A673 (cell line): ENCODE data around the gene DZANK1. TPM values are rescaled to one million over a fixed set of nuclear protein-coding genes. Genes with fewer than 3 reads are reported as not detected.
A peak's percentile ranks its signal among the peaks of the same experiment; 100 is the strongest.

Experiments used
- BruUV-seq: library from RNA; stranded (reverse); fragments of 400-500 nt; replicated peaks from 2 replicates; lab custom pipeline; 2021; lab: Mats Ljungman, UMichigan
- CTCF ChIA-PET: fragments of 300-600 bp; sonication (Branson Sonifier 250); formaldehyde crosslinking; loops from one replicate; lab custom pipeline; 2022; ENCODE audit warnings: antibody characterized with exemption; lab: Charles Lee
- POLR2A ChIA-PET: fragments of 300-600 bp; sonication (Branson Sonifier 250); formaldehyde crosslinking; loops from one replicate; lab custom pipeline; 2022; ENCODE audit warnings: antibody characterized with exemption; ENCODE audit not compliant: low non-redundant PET; lab: Charles Lee
- DNase-seq: peaks from one replicate; pipeline ENCODE4 v3.0.0-alpha.2; 2015; ENCODE audit warnings: low spot score
- H3K27ac ChIP-seq: fragments of 200-600 bp; sonication (generic); 2 replicates; pipeline ENCODE4 v1.5.1; 2016; ENCODE audit warnings: mixed run types, low read depth, mild to moderate bottlenecking, mixed read lengths, antibody characterized with exemption, low read length; ENCODE audit not compliant: poor library complexity, severe bottlenecking
- H3K27me3 ChIP-seq: fragments of 200-600 bp; sonication (generic); replicated peaks from 2 replicates; pipeline ENCODE4 v1.6.1; 2017; ENCODE audit warnings: mixed run types, low read depth, mild to moderate bottlenecking, mixed read lengths, antibody characterized with exemption, low read length; ENCODE audit not compliant: insufficient read depth, poor library complexity
- H3K36me3 ChIP-seq: fragments of 200-600 bp; sonication (generic); 2 replicates; pipeline ENCODE4 v1.6.1; 2016; ENCODE audit warnings: mixed run types, mild to moderate bottlenecking, mixed read lengths, antibody characterized with exemption, low read length; ENCODE audit not compliant: insufficient read depth, poor library complexity, severe bottlenecking
- H3K4me1 ChIP-seq: fragments of 200-600 bp; sonication (generic); 2 replicates; pipeline ENCODE4 v1.6.1; 2017; ENCODE audit warnings: mixed run types, mild to moderate bottlenecking, mixed read lengths, antibody characterized with exemption, low read length; ENCODE audit not compliant: insufficient read depth, poor library complexity, severe bottlenecking
- H3K4me3 ChIP-seq: fragments of 200-600 bp; sonication (generic); 2 replicates; pipeline ENCODE4 v1.5.1; 2016; ENCODE audit warnings: low read depth, mixed run types, mild to moderate bottlenecking, mixed read lengths, low read length; ENCODE audit not compliant: poor library complexity, severe bottlenecking
- H3K9me3 ChIP-seq: fragments of 200-600 bp; sonication (generic); 2 replicates; pipeline ENCODE4 v1.6.1; 2016; ENCODE audit warnings: mixed run types, low read depth, mild to moderate bottlenecking, mixed read lengths, antibody characterized with exemption, low read length; ENCODE audit not compliant: poor library complexity, severe bottlenecking
- EZH2 ChIP-seq: fragments of 200-600 bp; sonication (generic); IDR thresholded peaks from 2 replicates; pipeline ENCODE4 v1.6.1; 2017; ENCODE audit warnings: borderline replicate concordance, low read depth, mild to moderate bottlenecking, mixed read lengths, antibody characterized with exemption, low read length; ENCODE audit not compliant: poor library complexity, severe bottlenecking
- intact Hi-C: fragments of 100-400 bp; cut with micrococcal nuclease; formaldehyde crosslinking; loops from one replicate; pipeline ENCODE4 v1.10.0; 2022; ENCODE audit not compliant: unreplicated experiment
- total RNA-seq: library from RNA; stranded (reverse); gene quantifications from 2 replicates; pipeline ENCODE4 v1.2.3, GENCODE V29; 2021
- TF ChIP-seq, protein P1 (sequence below): fragments of 300-800, 200-600 bp; sonication (generic); conservative IDR thresholded peaks from 2 replicates; pipeline ENCODE4 v1.5.1; 2017; ENCODE audit warnings: low read depth, mild to moderate bottlenecking, antibody characterized with exemption, low read length, moderate library complexity, mixed read lengths

Gene DZANK1
- total RNA-seq, 1 experiment from 2014 or later = 3.9 TPM

DNA sequence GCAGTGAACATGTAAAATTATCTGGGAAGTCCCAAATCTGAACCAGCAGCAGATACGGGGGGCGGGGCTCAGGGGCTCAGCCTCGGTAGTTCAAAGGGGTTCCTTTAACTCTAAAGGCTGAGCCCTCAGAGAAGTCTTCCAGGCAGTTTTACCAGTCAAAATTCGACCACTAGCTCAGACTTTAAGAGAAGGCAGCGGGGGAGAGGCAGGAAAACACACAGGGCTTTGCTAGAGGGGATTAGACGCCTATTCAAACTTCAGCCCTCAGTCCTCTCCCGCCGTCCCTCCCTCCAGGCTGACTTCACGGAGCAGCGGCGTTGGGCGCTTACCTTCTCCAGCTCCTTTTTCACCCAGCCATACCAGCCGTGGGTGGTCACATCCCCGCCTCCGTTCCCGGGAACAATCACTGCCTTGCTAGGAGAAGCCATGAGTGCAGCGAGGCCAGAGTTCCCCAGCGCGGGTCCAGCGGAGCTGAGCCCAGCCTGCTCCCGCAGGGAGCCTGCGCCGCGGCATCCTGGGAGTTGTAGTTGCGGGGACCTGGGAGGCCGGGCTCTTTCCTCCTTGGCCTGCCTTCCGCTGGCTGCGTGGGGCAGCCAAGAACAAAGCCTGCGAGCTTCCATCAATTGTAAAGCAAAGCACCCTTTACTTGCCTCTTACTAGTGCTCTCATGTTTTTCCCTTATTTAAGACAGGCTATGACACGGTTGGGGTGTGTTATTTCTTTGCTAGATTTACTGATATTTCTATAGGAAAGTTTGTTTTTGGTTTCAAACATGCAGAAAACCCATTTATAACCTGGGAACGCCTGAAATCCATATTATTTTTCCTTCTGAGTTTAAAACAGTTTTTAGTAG lies 30.1 kb upstream of the DZANK1 start, which contains the start of gene RBBP9:
RBBP9 (minus strand) TSS at position 486 of the 853 bp plus-strand sequence; CDS start at position 428, 58 bp downstream.
- Histone ChIP-seq H3K4me3 (peak within 1 kb of the TSS; percentile 81), H3K27me3 (no peaks in the 10 kb centered on the region), H3K9me3 (no peaks in the 10 kb centered on the region), H3K27ac (peak within 1 kb of the TSS; percentile 70), H3K36me3 (no peaks in the 10 kb centered on the region), H3K4me1 (no peaks in the 10 kb centered on the region)
- POLR2A ChIA-PET = no interaction called here
- BruUV-seq = no TSS peak
- peak; percentile 92 for DNase-seq
- CTCF ChIA-PET = interaction anchor here (1.1 kb wide), 1 partner anchor 10 kb away, joined by 5 read pairs; the partner anchor contains the start of gene SEC23B
- TF ChIP-seq, protein P1, sequence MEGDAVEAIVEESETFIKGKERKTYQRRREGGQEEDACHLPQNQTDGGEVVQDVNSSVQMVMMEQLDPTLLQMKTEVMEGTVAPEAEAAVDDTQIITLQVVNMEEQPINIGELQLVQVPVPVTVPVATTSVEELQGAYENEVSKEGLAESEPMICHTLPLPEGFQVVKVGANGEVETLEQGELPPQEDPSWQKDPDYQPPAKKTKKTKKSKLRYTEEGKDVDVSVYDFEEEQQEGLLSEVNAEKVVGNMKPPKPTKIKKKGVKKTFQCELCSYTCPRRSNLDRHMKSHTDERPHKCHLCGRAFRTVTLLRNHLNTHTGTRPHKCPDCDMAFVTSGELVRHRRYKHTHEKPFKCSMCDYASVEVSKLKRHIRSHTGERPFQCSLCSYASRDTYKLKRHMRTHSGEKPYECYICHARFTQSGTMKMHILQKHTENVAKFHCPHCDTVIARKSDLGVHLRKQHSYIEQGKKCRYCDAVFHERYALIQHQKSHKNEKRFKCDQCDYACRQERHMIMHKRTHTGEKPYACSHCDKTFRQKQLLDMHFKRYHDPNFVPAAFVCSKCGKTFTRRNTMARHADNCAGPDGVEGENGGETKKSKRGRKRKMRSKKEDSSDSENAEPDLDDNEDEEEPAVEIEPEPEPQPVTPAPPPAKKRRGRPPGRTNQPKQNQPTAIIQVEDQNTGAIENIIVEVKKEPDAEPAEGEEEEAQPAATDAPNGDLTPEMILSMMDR = no peak
- no peak for TF ChIP-seq EZH2
- intact Hi-C loops = no loop called here

DNA sequence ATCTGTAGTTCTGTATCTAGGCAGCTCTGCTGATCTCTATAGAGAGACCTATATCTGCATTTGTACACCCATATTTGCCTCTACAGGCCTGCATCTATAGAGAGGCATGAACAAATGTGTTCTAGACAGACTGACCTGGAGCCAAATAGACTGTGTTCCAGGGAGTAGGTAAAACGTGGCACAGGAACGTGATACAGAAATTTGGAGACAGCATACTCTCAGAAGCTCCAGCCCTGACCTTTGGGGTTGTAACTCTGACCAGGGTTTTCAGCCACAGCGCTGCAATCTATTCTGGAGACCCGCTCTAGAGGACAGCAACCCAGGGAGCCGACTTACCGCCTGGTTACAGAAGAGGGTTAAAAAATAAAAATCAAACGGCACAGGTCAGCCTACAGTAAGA lies 29.2 kb upstream of the DZANK1 start:
- CTCF ChIA-PET = no interaction called here
- no TSS peak for BruUV-seq
- Histone ChIP-seq H3K27me3 (no peaks in the 10 kb centered on the region), H3K36me3 (no peaks in the 10 kb centered on the region), H3K4me1 (no peaks in the 10 kb centered on the region), H3K9me3 (no peaks in the 10 kb centered on the region), H3K27ac (no peak overlapping the region), H3K4me3 (peak overlapping the region; percentile 81)
- intact Hi-C loops = no loop called here
- POLR2A ChIA-PET = no interaction called here
- DNase-seq = no peak
- TF ChIP-seq, protein P1 = no peak
- no peak for TF ChIP-seq EZH2

DNA sequence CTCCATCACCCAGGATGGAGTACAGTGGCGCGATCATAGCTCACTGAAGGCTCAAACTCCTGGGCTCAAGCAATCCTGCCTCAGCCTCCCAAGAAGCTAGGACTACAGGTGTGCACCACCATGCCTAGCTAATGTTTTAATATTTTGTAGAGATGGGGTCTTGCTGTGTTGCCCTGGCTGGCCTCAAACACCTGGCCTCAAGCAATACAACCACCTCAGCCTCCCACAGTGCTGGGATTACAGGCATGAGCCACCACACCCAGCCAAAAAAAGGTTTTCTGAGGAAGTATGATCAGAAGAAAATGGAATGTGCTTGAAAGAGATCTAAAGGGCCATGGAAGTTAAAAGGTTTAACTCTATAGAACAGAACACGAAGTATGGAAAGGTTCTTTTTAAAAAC lies 21.5 kb upstream of the DZANK1 start:
- BruUV-seq = no TSS peak

More for the DNA sequence above, 21.5 kb upstream of the DZANK1 start:
- no peaks in the 10 kb centered on the region for H3K27me3 ChIP-seq
- intact Hi-C loops = no loop called here
- no peak for DNase-seq
- no peak overlapping the region for H3K4me3 ChIP-seq
- no peak overlapping the region for H3K27ac ChIP-seq
- no peaks in the 10 kb centered on the region for H3K9me3 ChIP-seq
- TF ChIP-seq, protein P1 = no peak
- TF ChIP-seq EZH2 = no peak
- no peaks in the 10 kb centered on the region for H3K4me1 ChIP-seq
- POLR2A ChIA-PET = interaction anchor here (0.6 kb wide), 1 partner anchor 1219 kb away, joined by 4 read pairs; no protein-coding TSS in a partner anchor
- CTCF ChIA-PET = no interaction called here
- peaks cover 37% of the 10 kb centered on the region for H3K36me3 ChIP-seq
